HG03135 (cell line): ENCODE results near the gene CALY.

Source experiments
- ATAC-seq: cut with Tn5 transposase; IDR thresholded peaks from one replicate; pipeline ENCODE4 v1.9.1; 2021; ENCODE audit warnings: mild to moderate bottlenecking, moderate library complexity; ENCODE audit not compliant: unreplicated experiment

CALY gene

GRCh38 chr10:133292919-133293809, 43.5 kb downstream of the CALY start:
- no peak for ATAC-seq

DNA sequence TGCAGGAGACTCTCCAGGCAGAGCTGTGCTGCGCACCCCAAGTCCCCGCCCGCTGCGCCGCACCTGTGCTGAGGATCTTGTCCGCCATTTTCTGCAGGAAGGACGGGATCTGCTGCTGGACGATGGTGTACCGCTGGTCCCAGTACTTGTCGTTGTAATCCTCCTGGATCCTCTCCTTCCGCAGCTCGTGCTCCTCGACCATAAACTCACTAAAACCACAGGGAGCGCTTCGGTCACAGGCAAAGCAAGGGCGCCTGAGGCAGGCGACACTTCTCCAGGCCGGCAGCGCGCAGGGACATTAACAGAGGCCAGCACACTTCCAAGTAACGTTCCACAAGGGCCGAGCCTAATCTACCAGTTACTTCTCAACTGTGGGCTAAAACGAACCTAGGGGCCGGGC, 46.9 kb downstream of the CALY start:
- ATAC-seq, result no peak

DNA sequence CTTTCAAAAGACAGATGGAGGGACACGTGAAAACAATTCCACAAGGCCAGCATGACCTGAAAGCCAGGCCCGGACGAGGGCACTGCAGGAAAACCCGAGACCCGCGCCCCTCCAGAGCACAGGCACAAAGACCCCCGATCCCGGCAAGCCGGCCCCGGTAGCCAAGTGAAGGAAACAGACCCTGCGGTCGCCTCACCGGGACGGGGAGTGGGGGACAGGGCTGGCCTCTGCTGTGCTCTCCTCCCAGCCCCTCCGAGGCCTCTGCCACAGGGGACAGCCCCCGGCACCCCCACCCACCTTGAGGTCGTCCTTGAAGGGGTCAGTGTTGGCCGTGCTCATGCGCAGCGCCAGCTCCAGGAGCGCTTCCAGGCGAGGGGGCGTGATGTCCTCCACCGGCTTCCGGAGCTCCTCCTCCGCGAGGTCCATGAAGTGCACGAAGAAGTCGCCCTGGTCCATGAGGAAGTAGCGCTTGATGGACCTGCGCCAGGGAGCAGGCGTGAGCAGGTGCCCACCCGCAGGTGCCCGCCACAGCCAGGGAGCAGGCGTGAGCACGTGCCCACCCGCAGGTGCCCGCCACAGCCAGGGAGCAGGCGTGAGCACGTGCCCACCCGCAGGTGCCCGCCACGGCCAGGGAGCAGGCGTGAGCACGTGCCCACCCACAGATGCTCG, 48.7 kb downstream of the CALY start:
- no peak for ATAC-seq

GRCh38 chr10:133286366-133286765, 50.3 kb downstream of the CALY start:
- ATAC-seq, result no peak

- no peak for ATAC-seq
These were observed 51.5 kb downstream of the CALY start for GRCh38 chr10:133285217-133285616.

- no peak for ATAC-seq
These were observed 52.8 kb downstream of the CALY start for GRCh38 chr10:133283931-133284330.

GRCh38 chr10:133282846-133283390, 53.8 kb downstream of the CALY start:
- no peak for ATAC-seq

DNA sequence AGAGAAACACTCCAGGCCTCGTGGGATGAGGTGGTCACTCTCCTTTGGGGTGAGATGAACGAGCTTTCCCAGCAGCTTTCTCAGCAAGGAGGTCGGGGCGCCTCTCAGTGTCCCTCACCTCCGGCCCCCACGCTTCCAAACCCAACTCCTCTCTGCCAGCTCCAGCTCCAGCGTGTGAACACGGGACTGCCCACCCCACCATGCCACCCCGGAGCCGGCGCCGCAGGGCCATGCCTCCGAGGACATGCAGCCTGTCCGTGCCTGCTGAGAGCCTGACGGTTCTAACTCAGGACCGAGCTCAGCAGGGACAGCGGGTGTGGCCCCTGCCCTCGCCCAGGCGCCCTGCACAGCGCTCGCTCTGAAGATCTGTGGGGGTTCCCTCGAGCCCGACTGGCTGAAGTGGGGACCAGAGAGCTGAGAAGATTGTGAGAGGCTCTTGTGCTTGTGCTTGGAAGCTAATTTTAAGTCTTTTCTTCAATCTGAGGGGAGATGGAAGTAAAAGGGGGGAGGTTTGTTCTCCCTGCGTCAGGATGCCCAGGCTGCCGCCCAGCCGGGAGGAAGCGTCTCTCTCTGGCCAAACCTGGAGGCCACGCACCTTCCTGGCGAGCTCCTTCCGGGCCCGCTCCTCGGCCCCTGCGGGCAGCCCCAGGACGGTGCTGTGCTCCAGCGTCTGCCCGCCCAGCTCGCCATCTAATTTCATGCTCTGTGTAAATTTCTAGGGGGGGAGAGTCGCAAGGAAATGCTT, 54.9 kb downstream of the CALY start:
- ATAC-seq, result no peak

DNA sequence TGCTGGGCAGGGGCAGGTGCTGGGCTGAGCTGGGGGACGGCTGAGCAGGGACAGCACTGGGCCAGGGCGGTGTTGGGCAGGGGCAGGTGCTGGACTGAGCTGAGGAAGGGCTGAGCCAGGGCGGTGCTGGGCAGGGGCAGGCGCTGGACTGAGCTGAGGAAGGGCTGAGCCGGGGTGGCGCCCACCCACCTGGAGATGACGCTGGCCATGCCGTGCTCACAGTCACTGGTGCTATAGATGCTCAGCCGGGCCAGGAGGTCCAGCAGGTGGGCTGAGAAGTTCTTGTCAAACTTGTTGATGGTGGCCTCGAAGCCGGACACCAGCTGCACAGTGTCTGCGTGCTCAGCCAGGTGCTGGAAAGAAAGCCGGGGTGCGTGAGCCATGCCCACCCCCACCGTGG, 55.6 kb downstream of the CALY start:
- no peak for ATAC-seq

- ATAC-seq, result no peak
These were observed 56.2 kb downstream of the CALY start for GRCh38 chr10:133280391-133281059.

GRCh38 chr10:133279326-133280226, 57.1 kb downstream of the CALY start:
- ATAC-seq, result no peak

DNA sequence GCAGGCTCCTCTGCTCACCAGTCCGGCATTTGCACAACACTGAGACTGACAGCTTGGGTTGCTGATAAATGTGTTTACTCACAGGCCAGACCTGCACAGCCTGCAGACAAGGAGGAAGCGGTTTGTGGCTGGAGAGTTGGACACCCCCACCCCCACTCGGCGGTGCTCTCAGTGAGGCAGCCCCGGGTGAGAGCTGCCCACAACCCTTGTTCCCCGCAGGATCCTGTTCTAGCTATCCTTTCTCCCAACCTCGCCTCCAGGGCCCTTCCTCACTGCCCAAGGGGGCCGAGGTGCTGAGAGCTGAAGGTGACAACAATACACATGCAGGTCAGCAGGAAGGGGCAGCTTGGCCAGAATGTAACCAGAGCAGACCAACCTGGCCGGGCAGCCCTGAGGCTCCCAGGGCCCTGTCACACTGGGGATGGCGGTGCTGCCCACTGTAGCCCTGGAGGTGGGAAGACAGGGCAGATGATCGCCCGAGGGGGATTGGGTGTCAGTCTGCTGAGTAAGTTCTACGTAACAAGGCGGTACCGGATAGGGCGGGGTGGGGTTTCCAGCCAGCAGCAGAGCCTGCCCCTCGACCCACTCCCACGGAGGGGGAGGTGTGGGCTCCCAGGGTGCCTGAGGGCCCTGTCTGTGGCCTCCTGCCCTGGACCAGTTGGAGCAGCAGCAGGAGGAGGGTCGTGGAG, 58.0 kb downstream of the CALY start:
- peak; percentile 40 for ATAC-seq

- no peak for ATAC-seq
These were observed 58.6 kb downstream of the CALY start for GRCh38 chr10:133277993-133278576.

DNA sequence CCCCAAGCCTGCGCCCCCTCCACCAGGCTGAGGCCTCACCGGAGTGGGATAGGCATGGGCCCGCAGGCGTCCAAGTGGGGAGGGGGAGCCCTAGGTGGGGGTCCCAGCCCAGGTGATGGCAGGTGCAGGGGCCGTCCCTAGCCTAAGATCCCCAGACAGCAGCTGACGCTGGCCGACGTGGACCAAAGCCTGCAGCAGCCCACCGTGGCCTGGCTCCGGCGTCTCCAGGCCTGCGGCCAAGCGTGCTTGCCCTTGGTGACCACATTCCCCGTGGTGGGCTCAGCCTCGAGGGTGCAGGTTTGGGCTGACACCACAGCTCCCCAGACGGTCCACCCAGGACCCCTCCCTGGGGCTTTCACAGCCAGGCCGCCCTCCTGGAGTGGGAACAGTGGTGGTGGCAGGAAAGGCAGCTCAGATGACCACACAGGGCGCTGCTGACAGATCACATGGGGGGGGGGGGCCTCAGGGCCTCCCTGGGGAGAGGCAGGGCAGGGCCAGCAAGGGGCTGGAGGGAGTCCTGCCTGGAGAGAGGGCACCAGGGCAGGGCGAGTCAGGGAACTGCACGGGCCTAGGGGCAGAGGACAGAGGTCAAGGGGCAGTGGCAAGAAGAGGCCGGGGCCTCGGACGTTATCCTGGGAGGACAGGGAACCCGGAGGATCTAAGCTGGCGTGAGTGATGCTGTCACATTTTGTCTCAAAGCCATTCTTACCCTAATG, 59.3 kb downstream of the CALY start:
- no peak for ATAC-seq

DNA sequence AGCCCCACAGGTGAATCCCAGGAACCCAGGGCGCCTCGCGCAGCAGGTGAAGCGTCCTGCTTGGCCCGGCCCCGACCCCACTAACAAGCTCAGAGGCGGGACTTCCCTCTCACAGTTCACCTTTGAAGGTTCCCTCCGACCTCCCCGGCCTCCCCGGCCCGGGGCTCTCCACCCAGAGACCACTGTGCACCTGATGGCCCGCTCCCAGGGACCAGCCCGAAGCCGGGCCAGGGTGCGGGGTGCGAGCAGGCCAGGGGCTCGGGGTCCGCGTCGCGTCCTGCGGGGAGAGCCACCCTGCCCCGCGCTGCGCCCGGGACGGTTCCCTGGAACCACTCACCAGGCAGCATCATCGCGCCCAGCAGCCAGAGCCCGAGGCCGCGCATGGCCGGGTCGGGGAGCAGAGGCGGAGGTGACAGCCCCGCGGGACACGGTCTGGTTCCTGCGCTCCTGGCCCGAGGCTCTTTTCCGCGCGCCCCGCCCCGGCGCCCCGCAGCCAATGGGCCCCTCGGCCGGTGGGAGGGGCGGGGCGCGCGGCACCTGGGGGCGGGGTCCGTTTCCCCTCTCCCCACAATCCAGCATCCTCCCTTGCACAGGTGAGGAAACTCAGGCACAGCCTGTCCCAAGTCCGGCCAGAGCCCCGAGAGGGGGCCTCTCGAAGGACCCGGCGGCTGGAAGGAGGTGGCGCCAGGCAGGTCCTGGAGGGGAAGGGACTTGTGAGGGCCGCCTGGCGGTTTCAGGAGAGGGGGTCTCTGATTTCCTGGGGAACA, 60.1 kb downstream of the CALY start, which contains the start of gene ADAM8:
Gene ADAM8, minus strand, starts transcription at position 434 of the 767 bp plus-strand sequence. Its CDS starts 51 bp downstream, at position 383.
- peak; percentile 37 for ATAC-seq

- peak; percentile 0 for ATAC-seq
These were observed 60.6 kb downstream of the CALY start for GRCh38 chr10:133276100-133276434.

DNA sequence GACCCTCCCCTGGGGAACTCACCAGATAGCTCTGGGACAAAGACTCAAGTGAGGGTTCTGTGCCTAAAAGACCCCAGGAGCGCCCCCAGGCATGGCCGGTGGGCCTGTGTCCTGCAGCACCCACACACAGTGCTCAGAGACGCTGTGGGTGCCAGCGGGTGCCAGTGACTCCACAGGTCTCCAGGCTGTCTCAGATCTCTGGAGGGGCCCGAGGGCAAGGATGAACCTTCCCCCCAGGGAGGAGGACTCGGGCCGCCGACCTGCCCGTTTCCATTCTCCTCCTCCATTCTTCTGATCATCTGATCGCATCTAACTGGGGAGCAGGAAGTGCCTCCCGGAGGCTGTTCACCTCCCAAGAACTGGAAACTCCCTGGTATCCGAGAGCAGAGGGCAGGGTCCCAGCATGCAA, 61.0 kb downstream of the CALY start:
- peak; percentile 37 for ATAC-seq
